Measurements from ENCODE around the gene TOMM40L.

The TOMM40L gene

GRCh38 chr1:161201836-161202712, 23.8 kb upstream of the TOMM40L start, which contains the start of gene NDUFS2:
NDUFS2 (plus strand) TSS chr1:161202367; CDS start chr1:161202386, 19 bp downstream.
- peak; percentile 98 for DNase-seq (ENCODE audit: extremely low read depth, low read depth)
- H3K4me3 ChIP-seq (replicated peaks; ENCODE audit: low read depth, low read length) = peak within 1 kb of the TSS; percentile 85
- TF ChIP-seq CTCF (IDR thresholded peaks at IDR 0.05; ENCODE audit: low read depth, low read length, missing control alignments) = no peak

- TF ChIP-seq CTCF (IDR thresholded peaks at IDR 0.05; ENCODE audit: low read depth, low read length, missing control alignments) = no peak
- no peak overlapping the region for H3K4me3 ChIP-seq (replicated peaks; ENCODE audit: low read depth, low read length)
- no peak for DNase-seq (ENCODE audit: extremely low read depth, low read depth)
Observed at GRCh38 chr1:161206411-161207140, 19.3 kb upstream of the TOMM40L start.

GRCh38 chr1:161207173-161207572, 18.7 kb upstream of the TOMM40L start:
- TF ChIP-seq CTCF (IDR thresholded peaks at IDR 0.05; ENCODE audit: low read depth, low read length, missing control alignments) = no peak
- no peak for DNase-seq (ENCODE audit: extremely low read depth, low read depth)
- no peak overlapping the region for H3K4me3 ChIP-seq (replicated peaks; ENCODE audit: low read depth, low read length)

- DNase-seq (ENCODE audit: extremely low read depth, low read depth) = no peak
- H3K4me3 ChIP-seq (replicated peaks; ENCODE audit: low read depth, low read length) = no peak overlapping the region
- peak; percentile 94 for TF ChIP-seq CTCF (IDR thresholded peaks at IDR 0.05; ENCODE audit: low read depth, low read length, missing control alignments)
Observed at GRCh38 chr1:161209790-161210409, 16.0 kb upstream of the TOMM40L start.

GRCh38 chr1:161214369-161214768, 11.5 kb upstream of the TOMM40L start:
- DNase-seq (ENCODE audit: extremely low read depth, low read depth) = no peak
- no peak overlapping the region for H3K4me3 ChIP-seq (replicated peaks; ENCODE audit: low read depth, low read length)
- TF ChIP-seq CTCF (IDR thresholded peaks at IDR 0.05; ENCODE audit: low read depth, low read length, missing control alignments) = no peak

GRCh38 chr1:161215076-161215475, 10.8 kb upstream of the TOMM40L start, which contains the start of gene FCER1G:
FCER1G (plus strand) TSS chr1:161215295; CDS start chr1:161215322, 27 bp downstream.
- TF ChIP-seq CTCF (IDR thresholded peaks at IDR 0.05; ENCODE audit: low read depth, low read length, missing control alignments) = no peak
- DNase-seq (ENCODE audit: extremely low read depth, low read depth) = no peak
- no peak within 1 kb of the TSS for H3K4me3 ChIP-seq (replicated peaks; ENCODE audit: low read depth, low read length)
